Fibroblast of lung (primary cell): ENCODE measurements around the gene PLSCR2.

ENCODE experiments used
- EZH2 ChIP-seq: IDR thresholded peaks from 2 replicates; pipeline ENCODE4 v1.5.1; 2012; ENCODE audit warnings: low read length, control low read depth, mild to moderate bottlenecking; ENCODE audit errors: missing control alignments
- TF ChIP-seq, protein P1 (sequence below), 2 donors: IDR thresholded peaks in 1 of 2; conservative IDR thresholded peaks in 1 of 2; 1 replicate in 1 of 2; 2 replicates in 1 of 2; pipeline ENCODE4 v1.5.1; 2011 to 2012; ENCODE audit warnings: low read length in 2 of 2, control low read depth in 1 of 2, inconsistent platforms in 1 of 2, low read depth in 1 of 2, mild to moderate bottlenecking in 1 of 2

DNA sequence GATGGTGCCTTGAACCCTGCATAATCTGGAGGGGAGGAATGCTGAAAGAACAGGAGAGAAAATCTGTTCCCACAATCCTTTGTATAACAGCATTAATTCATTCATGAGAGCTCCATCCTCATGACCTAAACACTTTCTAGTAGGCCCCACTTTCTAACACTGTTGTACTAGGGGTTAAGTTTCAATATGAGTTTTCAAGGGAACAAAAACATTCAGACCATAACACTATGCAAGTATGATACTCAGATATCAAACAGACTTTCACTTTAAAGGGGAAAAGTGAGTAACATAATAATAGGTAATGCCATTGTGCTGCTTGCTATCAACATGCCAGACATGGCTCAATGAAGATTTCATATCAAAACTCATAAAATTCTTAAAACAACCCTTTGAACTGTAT, 32.4 kb upstream of the PLSCR2 start:
- TF ChIP-seq, protein P1, sequence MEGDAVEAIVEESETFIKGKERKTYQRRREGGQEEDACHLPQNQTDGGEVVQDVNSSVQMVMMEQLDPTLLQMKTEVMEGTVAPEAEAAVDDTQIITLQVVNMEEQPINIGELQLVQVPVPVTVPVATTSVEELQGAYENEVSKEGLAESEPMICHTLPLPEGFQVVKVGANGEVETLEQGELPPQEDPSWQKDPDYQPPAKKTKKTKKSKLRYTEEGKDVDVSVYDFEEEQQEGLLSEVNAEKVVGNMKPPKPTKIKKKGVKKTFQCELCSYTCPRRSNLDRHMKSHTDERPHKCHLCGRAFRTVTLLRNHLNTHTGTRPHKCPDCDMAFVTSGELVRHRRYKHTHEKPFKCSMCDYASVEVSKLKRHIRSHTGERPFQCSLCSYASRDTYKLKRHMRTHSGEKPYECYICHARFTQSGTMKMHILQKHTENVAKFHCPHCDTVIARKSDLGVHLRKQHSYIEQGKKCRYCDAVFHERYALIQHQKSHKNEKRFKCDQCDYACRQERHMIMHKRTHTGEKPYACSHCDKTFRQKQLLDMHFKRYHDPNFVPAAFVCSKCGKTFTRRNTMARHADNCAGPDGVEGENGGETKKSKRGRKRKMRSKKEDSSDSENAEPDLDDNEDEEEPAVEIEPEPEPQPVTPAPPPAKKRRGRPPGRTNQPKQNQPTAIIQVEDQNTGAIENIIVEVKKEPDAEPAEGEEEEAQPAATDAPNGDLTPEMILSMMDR (conservative IDR thresholded peaks at IDR 0.05 in 1 of 2, IDR thresholded peaks at IDR 0.05 in 1 of 2; ENCODE audit: low read depth in 1 of 2, low read length in 2 of 2) = no peak
- no peak for TF ChIP-seq EZH2
